A673 (cell line): Measurements from ENCODE around the gene CHD9NB.

ENCODE experiments used
- EZH2 ChIP-seq: fragments of 200-600 bp; sonication (generic); IDR thresholded peaks from 2 replicates; pipeline ENCODE4 v1.6.1; 2017; ENCODE audit warnings: borderline replicate concordance, low read depth, mild to moderate bottlenecking, mixed read lengths, antibody characterized with exemption, low read length; ENCODE audit not compliant: poor library complexity, severe bottlenecking
- TF ChIP-seq, protein P1 (sequence below): fragments of 300-800, 200-600 bp; sonication (generic); conservative IDR thresholded peaks from 2 replicates; pipeline ENCODE4 v1.5.1; 2017; ENCODE audit warnings: low read depth, mild to moderate bottlenecking, antibody characterized with exemption, low read length, moderate library complexity, mixed read lengths

DNA sequence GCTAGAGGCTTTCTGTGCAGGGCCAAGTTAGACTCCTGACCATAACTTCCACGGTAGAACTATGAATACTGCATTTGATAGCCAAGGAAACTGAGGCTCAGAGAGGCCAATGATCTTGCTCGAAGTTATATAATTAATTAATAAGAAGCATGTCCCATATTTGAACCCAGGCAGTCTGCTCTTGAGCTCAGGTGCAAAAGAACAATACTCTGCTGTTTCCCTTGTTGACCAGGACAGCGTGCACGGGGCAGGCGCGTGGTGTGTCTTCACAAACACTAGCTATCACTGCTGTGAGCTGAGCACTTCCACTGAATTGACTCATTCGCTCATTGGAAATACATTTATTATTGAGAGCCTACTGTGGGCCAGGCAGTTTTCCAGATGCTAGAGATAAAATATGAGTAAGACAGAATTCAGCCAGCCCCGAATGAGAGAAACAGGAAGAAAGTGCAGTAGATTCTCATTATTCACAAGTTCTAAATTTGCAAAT, 3.7 kb upstream of the CHD9NB start:
- TF ChIP-seq, protein P1, sequence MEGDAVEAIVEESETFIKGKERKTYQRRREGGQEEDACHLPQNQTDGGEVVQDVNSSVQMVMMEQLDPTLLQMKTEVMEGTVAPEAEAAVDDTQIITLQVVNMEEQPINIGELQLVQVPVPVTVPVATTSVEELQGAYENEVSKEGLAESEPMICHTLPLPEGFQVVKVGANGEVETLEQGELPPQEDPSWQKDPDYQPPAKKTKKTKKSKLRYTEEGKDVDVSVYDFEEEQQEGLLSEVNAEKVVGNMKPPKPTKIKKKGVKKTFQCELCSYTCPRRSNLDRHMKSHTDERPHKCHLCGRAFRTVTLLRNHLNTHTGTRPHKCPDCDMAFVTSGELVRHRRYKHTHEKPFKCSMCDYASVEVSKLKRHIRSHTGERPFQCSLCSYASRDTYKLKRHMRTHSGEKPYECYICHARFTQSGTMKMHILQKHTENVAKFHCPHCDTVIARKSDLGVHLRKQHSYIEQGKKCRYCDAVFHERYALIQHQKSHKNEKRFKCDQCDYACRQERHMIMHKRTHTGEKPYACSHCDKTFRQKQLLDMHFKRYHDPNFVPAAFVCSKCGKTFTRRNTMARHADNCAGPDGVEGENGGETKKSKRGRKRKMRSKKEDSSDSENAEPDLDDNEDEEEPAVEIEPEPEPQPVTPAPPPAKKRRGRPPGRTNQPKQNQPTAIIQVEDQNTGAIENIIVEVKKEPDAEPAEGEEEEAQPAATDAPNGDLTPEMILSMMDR, result no peak
- TF ChIP-seq EZH2, result no peak
